Right renal cortex interstitium (tissue), 3 donors: ENCODE data around the gene MT1HL1. TPM values are rescaled to one million over a fixed set of nuclear protein-coding genes. Genes with fewer than 3 reads are reported as not detected.

Experiments used
- DNase-seq, 3 donors: peaks; one replicate each; pipeline ENCODE4 v3.0.0-alpha.2; 2013; ENCODE audit warnings: low read depth in 3 of 3, low spot score in 2 of 3
- polyA plus RNA-seq, 3 donors: library from polyadenylated mRNA; unstranded; fragments of 120-200 nt; gene quantifications; one replicate each; pipeline ENCODE4 v1.2.1, GENCODE V29; 2013; ENCODE audit not compliant: insufficient read length in 3 of 3

Gene MT1HL1
- polyA plus RNA-seq: not detected

DNA sequence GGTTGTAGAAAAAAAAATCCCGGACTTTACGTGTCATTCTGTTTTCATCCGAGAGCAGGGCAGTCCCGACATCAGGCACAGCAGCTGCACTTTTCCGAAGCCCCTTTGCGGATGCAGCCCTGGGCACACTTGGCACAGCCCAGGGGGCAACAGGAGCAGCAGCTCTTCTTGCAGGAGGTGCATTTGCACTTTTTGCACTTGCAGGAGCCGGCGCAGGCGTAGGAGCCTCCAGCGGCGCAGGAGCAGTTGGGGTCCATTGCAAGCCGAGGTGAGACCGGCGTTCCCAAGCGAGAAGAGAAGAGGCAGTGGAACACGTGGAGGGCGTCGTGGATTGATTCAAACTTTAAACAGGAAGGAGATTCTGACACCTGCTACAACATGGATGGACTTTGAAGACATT lies at the start of gene MT1HL1:
Gene MT1HL1, minus strand, starts transcription at position 326 of the 400 bp plus-strand sequence. Its CDS starts 69 bp downstream, at position 257.
- no peak for DNase-seq

DNA sequence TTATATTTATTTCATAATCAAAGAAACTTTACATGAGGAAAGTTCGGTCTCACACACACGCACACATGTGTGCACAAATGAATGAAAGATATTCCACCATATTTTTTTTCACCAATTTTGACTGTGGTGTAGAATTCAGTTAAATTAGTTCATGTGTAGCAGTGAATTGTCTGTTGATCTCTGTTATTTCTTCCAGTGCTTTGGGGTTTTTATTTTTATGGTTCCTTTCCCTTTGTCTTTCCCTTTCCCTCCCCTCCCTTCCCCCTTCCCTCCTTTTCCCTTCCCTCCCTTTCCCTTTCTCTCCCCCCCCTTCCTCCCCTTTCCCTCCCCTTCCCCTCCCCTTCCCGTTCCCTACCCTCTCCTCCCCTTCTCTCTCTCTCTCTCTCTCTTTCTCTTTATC lies 46.7 kb upstream of the MT1HL1 start:
- DNase-seq: no peak

DNA sequence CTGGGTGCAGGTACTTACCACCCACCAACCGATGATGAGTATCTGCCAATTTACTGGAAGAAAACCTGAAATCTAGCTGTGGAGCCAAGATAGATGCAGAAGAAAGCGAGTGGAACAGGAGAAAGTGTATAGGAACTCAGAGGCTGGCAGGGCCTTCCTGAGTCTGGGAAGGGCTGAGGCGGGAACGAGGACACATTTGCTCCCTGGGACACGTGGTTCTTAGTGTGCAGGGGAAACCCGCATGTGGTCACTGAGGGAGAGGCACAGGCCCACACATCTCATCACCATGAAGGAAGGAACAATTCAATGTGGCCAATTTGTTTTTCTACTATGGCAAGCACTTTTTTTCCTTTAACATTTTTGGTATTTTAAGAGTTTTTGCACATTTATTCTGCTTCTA lies 45.9 kb upstream of the MT1HL1 start:
- DNase-seq: no peak

DNA sequence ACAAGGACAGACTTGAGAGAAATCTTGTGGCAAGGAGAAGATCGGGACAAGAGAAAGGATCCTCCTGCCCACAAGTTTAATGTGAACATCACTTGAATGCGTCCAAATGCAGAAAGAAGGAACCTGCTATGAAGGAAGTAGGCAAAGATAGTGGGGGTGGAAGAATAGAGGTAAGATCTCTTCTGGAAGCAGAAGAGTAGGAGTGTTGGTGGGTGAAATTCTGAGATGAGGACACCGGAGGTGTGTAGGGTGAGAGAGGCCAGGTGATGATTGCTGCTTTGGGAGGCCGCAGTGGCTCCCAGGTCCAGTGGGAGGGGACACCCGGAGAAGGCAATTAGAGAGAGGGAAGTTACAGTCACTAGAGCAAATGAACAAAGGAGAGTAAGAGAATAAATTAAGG lies 44.6 kb upstream of the MT1HL1 start:
- DNase-seq: no peak

DNA sequence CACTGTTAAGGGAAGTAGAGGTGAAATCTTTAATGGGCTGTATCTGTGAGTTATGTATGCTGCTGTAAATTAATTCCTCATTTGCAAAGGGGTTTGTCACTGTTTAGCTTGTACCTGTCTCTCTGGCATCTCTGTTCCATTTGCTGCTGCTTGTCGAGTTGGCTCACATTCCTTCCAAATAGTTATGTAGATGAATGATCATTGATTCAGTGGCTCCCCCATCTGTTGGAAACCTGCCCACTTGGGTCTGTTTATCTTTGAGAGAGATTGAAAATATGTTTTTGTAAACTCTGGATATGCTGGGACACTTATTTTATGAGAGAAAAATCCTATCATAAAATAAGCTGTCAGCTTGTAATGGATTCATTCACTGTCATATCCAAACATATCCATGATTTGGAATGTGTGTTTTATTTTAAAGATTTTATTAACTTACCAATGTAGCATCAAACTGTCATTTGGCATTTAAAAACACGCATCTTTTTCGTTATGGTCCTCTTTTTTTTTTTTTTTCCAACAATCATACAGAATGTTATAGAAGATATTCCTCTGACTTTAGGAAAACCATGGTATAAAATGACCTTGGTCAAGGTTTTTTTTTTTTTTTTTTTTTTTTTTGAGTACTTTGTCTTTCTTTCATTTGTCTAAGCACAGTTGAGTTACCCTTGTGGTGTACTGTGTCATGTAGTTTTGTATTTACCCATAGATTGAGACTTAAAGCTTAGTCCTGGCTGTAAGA lies 41.2 kb upstream of the MT1HL1 start:
- DNase-seq: no peak

DNA sequence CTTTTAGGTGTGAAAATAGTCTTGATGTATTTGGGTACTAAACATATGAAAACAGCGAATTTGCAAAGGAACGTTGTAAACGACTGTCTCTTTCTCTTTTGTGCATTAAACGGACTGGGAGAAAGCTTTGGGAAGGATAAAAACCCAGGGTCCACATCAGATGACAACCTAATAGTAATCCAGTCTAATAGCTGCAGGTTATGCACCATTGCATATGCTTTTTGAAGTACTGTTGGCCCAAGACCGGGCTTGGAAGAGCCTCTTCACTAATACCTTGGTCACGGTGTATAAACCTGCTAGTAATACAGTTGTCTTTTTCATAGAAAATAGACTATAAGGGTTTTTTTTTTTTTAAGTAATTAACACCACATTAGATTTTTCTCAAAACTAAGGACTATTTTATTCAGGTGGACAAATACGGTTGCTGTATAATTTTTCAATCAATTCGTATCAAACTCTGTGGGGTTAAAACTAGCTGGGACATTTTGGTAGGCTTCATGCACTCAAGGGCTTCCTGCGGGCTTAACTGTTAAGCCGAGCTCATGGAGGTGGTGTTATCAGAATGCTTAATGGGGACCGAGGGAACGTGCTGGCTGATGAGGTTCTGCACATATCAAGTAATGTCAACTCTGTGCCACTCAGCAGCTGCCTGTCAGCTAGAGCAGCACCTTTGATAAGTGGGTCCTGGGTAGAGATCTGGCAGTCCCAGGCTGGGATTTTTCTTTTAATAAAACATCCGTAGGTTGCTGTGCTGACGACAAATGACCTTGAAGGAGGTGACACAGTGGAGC lies 39.8 kb upstream of the MT1HL1 start:
- DNase-seq: no peak

DNA sequence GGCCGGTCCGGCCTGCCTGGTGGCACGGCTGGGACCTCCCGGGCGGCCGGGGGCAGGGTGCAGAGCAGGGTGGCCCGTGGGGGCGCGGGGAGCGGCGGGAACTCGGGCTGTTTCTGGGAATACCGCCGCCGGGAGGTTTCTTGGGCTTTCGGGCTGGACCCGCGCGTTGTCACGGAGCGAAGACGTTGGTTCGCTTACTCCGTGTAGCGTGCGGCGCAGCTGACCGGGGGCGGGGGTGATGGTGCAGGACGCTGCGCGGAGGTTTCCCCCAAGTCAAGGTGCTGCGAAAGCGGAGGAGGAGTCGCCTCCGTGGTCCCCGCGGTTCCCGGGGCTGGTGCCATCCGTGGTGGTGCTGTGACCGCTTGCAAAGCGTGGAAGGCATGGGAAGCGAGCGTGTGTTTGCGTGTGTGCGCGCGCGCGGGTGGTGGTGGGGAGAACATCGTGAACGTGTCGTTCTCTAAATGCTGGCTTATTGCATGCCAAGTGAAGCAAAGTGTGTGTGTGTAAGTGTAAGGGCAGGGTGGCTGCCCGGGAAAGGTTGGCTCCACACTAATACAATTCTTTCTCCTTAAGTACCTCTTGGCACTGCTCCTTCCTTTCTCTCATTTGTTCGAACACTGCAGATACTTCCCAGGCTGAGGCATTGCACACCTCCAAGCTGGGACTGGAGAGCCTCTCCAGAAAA lies 38.8 kb upstream of the MT1HL1 start:
- DNase-seq: peak in 1 of 3 donors; percentile 4

DNA sequence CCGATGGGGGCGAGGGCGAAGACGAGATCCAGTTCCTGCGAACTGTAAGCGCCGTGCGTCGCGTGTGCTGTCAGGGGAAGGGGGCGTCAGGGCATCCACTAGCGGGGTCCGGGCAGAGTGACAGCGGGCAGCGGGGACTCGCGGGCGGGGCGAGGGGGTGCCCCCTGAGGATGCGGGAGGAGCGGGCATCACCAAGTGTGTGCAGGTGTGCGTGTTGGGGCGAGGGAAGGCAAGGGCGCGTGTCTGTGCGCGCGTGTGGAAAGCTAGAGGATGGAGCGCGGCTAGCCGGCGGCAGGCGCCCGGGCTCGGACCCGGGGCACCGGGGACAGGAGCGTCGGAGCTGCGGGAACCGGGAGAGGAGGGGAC lies 38.3 kb upstream of the MT1HL1 start:
- peak in 1 of 3 donors; percentile 1 for DNase-seq

DNA sequence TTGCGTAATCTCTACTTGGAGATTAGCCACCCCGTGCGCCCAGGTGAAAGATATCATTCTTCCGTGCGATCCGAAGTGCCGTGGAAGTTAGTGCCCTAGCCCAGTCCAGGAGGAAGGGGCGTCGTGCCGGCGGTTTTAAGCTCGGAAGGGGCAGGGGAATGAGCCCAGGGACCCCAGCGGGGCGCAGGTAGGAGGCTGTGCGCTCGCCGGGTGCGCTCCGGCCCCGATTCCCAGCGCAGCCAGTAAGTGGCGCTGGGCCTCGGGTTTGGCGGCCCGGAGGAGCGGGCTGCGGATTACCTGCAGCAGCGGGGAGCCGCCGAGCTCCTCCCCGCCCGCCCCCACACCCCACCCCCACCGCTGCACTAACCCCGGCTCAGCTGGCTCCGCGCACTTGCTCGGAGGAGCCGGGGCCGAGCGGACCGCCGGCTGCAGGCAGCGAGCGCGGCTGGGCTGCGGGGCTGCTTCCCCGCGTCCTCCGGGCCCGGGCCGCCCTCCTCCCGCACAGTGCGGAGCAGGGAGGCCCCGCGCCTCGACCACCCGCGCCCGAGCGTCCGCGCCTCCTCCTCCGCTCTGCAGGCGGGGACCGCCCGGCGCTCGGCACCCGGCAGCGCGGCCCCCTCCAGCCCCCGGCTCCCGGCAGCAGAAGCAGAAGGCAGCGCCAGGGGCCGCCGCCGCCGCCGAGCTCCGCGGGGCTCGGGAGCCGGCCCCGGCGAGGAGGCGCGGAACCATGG lies 37.7 kb upstream of the MT1HL1 start, which contains the start of gene RYR2:
Gene RYR2, plus strand, starts transcription at position 390 of the 731 bp plus-strand sequence. Its CDS starts 338 bp downstream, at position 728.
- peak in 1 of 3 donors; percentile 35 for DNase-seq

DNA sequence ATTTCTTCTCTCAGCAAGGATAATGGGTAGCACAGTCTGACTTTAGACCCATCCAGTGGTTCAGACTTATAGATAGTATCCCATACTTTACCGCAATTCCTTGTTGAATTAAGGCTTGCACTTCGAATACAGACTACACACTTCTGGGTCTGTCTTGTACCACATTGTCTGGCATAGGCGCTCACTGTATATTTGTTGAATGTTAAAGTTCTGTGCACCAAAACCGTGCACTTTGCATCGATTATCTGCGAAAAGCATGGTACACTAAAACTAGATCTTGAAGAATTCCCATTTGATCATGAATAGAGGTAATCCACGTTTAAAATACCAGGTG lies 37.2 kb upstream of the MT1HL1 start:
- no peak for DNase-seq

DNA sequence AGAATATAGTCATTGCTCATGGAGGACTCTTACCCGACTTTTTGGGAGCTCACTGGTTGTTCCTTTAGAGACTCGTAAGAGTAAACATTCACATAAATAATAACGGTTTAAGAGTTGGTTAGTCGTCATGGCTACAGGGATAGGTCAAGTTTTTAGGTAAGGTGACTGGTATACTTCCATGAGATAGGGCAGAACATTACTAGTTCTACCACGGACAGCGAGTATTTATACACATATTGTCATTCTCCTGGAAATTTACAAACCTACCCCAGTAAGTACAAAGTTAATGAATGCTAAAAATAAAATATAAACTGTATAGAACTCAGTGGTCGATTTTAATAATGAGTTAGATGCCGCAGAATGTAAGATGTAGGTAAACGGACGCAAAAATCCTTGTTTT lies 36.6 kb upstream of the MT1HL1 start:
- DNase-seq: no peak

DNA sequence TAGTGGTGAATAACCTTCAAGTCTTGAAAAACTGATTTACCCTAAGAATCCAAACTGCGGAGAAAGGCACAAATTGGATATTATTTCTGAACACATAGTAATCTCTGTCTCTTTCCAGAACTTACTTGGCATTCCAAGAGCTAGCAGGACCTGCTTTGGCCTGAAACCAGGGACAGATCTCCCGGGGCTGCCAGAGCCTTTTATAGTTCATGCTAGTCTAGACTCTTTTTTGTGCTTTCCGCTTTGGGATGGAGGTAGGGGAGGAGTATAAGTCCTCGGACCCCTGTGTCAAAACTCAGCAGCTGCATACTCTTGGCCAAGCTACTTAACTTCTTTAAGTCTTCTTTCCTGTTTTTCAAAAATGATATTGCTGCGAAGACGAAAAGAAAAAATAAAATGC lies 34.0 kb upstream of the MT1HL1 start:
- no peak for DNase-seq

DNA sequence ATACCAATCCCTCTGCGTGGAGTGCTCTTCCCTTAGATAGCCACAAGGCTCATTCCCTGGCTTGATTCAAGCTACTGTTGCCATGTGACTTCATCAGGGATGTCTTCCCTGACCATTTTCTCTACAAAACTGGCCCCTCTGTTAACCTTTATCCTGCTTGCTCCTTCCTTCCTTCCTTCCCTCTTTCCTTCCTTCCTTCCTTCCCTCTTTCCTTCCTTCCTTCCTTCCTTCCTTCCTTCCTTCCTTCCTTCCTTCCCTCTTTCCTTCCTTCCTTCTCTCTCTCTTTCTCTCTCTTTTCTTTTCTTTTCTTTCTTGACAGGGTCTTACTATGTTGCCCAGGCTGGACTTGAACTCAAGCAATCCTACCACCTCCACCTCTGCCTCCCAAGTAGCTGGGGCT lies 31.5 kb upstream of the MT1HL1 start:
- DNase-seq: no peak

DNA sequence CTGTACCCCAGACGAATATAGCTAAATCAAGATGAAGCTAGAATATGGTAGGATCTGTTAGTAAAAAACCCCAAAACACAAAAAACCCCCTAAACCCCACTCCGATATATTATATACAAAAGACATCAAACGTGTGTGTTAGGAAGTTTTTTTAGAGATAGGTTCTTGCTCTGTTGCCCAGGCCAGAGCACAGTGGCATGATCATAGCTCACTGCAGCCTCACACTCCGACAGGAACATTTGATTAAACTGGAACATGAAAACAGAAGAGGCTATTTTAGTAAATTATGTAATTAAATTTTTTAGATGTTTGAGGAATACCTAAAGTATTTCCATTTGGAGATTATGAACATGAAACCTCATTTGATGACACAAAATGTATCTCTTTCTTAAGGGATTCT lies 29.6 kb upstream of the MT1HL1 start:
- no peak for DNase-seq

DNA sequence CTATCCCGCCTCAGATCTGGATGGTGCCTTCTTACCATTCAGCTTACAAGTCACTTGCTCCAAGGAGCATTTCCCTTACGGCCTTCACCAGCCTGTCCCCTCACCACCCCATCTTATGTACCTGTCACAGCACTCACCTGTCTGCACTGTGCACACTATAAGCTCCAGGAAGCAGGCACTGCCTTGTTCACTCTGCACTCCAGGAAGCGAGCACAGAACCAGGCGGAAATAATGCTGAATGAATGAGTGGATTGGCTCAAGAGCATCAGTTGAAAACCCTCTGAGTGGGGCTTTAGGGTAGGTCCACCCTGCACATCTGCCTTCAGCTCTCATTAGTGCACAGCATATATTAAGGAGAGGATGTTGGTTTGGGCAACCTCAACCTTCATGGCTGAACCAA lies 28.8 kb upstream of the MT1HL1 start:
- DNase-seq: no peak

DNA sequence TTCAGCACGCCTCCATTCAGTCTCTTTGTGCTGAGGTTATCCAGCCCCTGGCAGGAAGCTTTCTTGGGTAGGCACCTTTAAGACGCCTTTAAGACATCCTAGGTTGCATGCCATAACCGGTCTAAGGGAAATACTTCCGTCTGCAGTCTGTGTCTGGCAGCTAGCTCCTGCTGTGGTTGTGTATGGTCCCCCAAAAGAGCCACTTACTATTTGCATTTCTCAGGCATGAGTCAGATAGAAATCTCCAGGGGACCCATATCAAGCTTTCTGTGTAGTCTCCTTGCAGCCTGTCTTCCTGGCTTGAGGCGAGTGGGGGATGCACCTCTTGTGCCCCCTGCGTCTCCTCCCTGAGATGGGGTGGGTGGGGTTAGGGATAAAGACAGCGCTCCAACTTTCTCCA lies 27.8 kb upstream of the MT1HL1 start:
- DNase-seq: no peak

DNA sequence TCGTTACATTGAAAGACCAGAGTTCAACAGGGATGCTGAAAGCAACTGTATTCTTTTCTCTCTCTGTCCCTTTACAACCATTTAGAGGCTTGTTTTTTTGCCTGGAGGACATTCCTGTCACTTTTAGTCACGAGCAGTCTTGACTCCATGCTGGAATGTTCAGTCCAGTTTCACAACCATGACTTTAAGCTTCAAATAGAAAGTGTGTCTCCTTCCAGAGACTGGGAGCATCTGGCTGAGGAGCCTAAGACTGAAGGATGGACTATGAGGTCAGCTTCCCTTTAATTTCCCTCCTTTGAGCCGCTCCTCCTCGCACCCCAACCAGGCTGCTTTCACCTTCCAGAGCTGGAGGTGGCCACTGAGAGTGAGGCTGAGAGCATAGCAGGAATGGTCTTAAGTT lies 27.2 kb upstream of the MT1HL1 start:
- no peak for DNase-seq

DNA sequence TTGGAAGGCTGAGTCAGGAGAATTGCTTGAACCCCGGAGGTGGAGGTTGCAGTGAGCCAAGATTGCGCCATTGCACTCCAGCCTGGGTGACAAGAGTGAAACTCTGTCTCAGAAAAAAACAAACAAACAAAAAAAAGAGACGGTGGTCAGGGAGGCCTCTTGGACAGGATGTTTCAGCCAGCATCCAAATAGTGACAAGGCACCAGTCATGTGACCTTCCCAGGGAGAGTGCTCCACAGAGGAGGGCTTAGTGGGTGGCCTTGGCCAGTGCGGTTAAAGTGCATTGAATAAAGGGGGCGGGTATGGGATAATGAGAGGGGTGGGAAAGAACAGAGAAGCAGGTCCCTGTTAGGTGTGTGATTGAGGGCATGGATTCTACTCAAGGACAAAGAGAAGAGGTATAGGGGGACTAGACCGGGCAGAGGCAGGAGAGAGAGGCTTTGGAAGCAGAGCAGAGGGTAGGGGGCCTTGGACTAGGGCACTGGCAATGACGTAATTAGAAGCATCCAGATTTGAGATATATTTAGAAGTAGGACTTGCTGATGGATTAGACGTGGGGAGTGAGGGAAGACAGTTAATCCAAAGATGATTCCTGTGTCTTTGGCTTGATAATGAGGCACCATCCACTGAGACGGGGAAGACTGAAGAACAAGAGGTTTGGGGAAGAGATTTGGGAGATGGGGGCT lies 25.8 kb upstream of the MT1HL1 start:
- no peak for DNase-seq

DNA sequence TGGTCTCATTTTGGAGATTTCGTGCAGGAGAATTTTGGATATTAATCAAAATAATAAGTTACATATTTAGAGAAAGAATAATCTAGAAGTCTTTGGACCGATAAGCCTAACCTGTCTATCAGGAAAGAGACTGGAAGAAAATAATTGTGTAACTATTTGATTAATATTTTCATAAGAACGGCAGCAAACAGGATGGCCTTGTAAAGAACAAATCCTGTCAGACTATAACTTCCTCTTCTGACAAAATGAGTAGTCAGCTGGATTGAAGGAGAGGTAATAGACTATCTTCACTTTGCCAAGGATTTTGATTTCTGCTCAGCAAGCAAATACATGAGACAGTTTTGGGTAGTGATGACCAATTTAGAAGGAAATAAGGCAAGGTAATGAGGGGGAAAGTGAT lies 25.0 kb upstream of the MT1HL1 start:
- no peak for DNase-seq

DNA sequence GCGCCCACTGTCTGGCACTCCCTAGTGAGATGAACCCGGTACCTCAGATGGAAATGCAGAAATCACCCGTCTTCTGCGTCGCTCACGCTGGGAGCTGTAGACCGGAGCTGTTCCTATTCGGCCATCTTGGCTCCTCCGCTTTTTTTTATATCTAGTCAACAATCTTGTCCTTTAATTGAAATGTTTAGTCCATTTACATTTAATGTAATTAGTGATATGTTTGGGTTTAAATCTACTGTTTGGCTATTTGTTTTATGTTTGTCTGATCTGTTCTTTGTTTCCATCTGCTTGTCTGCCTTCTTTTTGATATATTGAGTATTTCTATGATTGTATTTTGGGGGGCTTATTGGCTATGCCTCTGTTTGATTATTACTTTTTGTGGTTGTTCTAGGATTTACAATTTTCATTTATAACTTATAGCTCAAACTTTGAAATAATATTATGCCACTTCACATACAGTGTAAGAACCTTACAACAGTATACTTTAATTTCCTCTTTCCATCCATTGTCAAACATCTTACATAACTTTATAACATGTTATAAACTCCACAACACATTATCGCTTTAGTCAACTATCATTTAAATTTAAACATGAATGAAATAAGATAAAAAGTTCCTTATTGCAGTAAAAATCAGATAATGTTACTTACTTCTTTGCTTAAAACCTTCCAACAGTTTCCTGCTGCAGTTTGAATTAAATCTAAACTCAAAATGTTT lies 21.3 kb upstream of the MT1HL1 start:
- no peak for DNase-seq
